HCT116 (cell line): ENCODE data around the gene DCLK3. TPM values are rescaled to one million over a fixed set of nuclear protein-coding genes. Genes with fewer than 3 reads are reported as not detected.

Source experiments
- ATAC-seq: fragments of 200-7000 bp; cut with Tn5 transposase; 2 replicates; pipeline ENCODE4 v1.9.1; 2020; ENCODE audit warnings: mild to moderate bottlenecking, moderate library complexity
- BruUV-seq: library from RNA; stranded (reverse); fragments of 400-500 nt; replicated peaks from 2 replicates; lab custom pipeline; 2021; lab: Mats Ljungman, UMichigan
- CTCF ChIA-PET: fragments of 300-600 bp; sonication (Branson Sonifier 250); formaldehyde crosslinking; loops from one replicate; lab custom pipeline; 2021; ENCODE audit warnings: antibody characterized with exemption; lab: Charles Lee
- POLR2A ChIA-PET: fragments of 300-600, 350-600 bp; sonication (Branson Sonifier 250); formaldehyde crosslinking; loops from one replicate; lab custom pipeline; 2021; ENCODE audit warnings: antibody characterized with exemption; lab: Charles Lee
- RAD21 ChIA-PET, 2 experiments: fragments of 300-600 bp; sonication (Branson Sonifier 250); formaldehyde crosslinking; loops; one replicate each; lab custom pipeline; 2023; ENCODE audit warnings: low total read pairs in 2 of 2; ENCODE audit not compliant: uncharacterized antibody in 2 of 2, unreplicated experiment in 2 of 2, low non-redundant PET in 1 of 2; lab: Charles Lee
- DNase-seq: peaks from one replicate; pipeline ENCODE4 v3.0.0-alpha.2; 2010; ENCODE audit warnings: low read depth, low spot score
- H2AFZ ChIP-seq: fragments of 200-600 bp; shearing (Covaris generic), sonication (generic); 2 replicates; pipeline ENCODE4 v1.6.1; 2017; ENCODE audit warnings: low read depth, mixed run types, mixed read lengths, antibody characterized with exemption, low read length; ENCODE audit not compliant: poor library complexity, severe bottlenecking
- H3K27ac ChIP-seq: 2 replicates; pipeline ENCODE4 v1.5.1; 2012; ENCODE audit warnings: low read depth, low read length
- H3K27me3 ChIP-seq: fragments of 200-600 bp; sonication (generic); 2 replicates; pipeline ENCODE4 v1.6.1; 2016; ENCODE audit warnings: mixed run types, low read length, mixed read lengths; ENCODE audit not compliant: insufficient read depth
- H3K36me3 ChIP-seq, 2 experiments: fragments of 200-500 bp in 1 of 2; fragments of 200-600 bp in 1 of 2; sonication (Bioruptor generic) in 1 of 2; sonication (generic) in 1 of 2; 2 replicates each; pipeline versions ENCODE4 v1.5.1 to v1.6.1; 2014 to 2016; ENCODE audit warnings: low read length in 2 of 2, inconsistent platforms in 1 of 2, mixed read lengths in 1 of 2, mixed run types in 1 of 2; ENCODE audit not compliant: insufficient read depth in 2 of 2, control insufficient read depth in 1 of 2
- H3K4me1 ChIP-seq, 2 experiments: fragments of 200-600 bp in 1 of 2; sonication (generic) in 1 of 2; 2 replicates each; pipeline versions ENCODE4 v1.5.1 to v1.6.1; 2012 to 2017; ENCODE audit warnings: low read length in 2 of 2, inconsistent platforms in 1 of 2, mild to moderate bottlenecking in 1 of 2, mixed read lengths in 1 of 2, mixed run types in 1 of 2, moderate library complexity in 1 of 2; ENCODE audit not compliant: insufficient read depth in 2 of 2, control insufficient read depth in 1 of 2
- H3K4me2 ChIP-seq: fragments of 200-600 bp; sonication (generic); 2 replicates; pipeline ENCODE4 v1.6.1; 2017; ENCODE audit warnings: mixed run types, low read length, mixed read lengths
- H3K4me3 ChIP-seq, 2 experiments: fragments of 200-600 bp in 1 of 2; sonication (generic) in 1 of 2; replicated peaks in 1 of 2; 2 replicates each; pipeline ENCODE4 v1.5.1; 2011 to 2016; ENCODE audit warnings: low read length in 2 of 2, control low read depth in 1 of 2, low read depth in 1 of 2, mild to moderate bottlenecking in 1 of 2, mixed read lengths in 1 of 2, mixed run types in 1 of 2
- H3K79me2 ChIP-seq: fragments of 200-600 bp; sonication (generic); 2 replicates; pipeline ENCODE4 v1.6.1; 2017; ENCODE audit warnings: mild to moderate bottlenecking, mixed run types, low read length, moderate library complexity, mixed read lengths; ENCODE audit not compliant: insufficient read depth
- H3K9ac ChIP-seq: fragments of 200-600 bp; sonication (generic); 2 replicates; pipeline ENCODE4 v1.6.1; 2016; ENCODE audit warnings: low read length, mixed read lengths
- H3K9me2 ChIP-seq: fragments of 200-600 bp; sonication (generic), shearing (Covaris generic); 2 replicates; pipeline ENCODE4 v1.6.1; 2017; ENCODE audit warnings: mixed run types, mild to moderate bottlenecking, moderate library complexity; ENCODE audit not compliant: insufficient read depth
- H3K9me3 ChIP-seq, 2 experiments: fragments of 200-500 bp in 1 of 2; fragments of 200-600 bp in 1 of 2; sonication (Bioruptor generic) in 1 of 2; sonication (generic) in 1 of 2; 2 replicates each; pipeline ENCODE4 v1.6.1; 2014 to 2017; ENCODE audit warnings: low read length in 2 of 2, mixed read lengths in 2 of 2, inconsistent platforms in 1 of 2, low read depth in 1 of 2, mild to moderate bottlenecking in 1 of 2, mixed run types in 1 of 2, moderate library complexity in 1 of 2; ENCODE audit not compliant: control insufficient read depth in 1 of 2, insufficient read depth in 1 of 2
- H4K20me1 ChIP-seq: fragments of 200-600 bp; sonication (generic), shearing (Covaris generic); 2 replicates; pipeline ENCODE4 v1.6.1; 2017; ENCODE audit warnings: mixed run types, mild to moderate bottlenecking, moderate library complexity; ENCODE audit not compliant: insufficient read depth
- CBX3 ChIP-seq: IDR thresholded peaks from 2 replicates; pipeline ENCODE4 v1.6.1; 2012; ENCODE audit warnings: low read depth
- ELF1 ChIP-seq: IDR thresholded peaks from 2 replicates; pipeline ENCODE4 v1.6.1; 2012; ENCODE audit warnings: low read depth, borderline replicate concordance
- EZH2 ChIP-seq: fragments of 200-600 bp; sonication (generic); IDR thresholded peaks from 2 replicates; pipeline ENCODE4 v1.6.1; 2017; ENCODE audit warnings: antibody characterized with exemption, mixed run types
- EZH2phosphoT487 ChIP-seq: fragments of 200-600 bp; IDR thresholded peaks from 2 replicates; pipeline ENCODE4 v1.6.1; 2018; ENCODE audit warnings: antibody characterized with exemption, borderline replicate concordance
- JUND ChIP-seq: IDR thresholded peaks from 2 replicates; pipeline ENCODE4 v1.6.1; 2012
- POLR2AphosphoS5 ChIP-seq: IDR thresholded peaks from 2 replicates; pipeline ENCODE4 v1.6.1; 2011; ENCODE audit warnings: mild to moderate bottlenecking, low read depth, low read length, moderate library complexity
- RAD21 ChIP-seq: IDR thresholded peaks from 2 replicates; pipeline ENCODE4 v1.6.1; 2012; ENCODE audit warnings: low read depth, mild to moderate bottlenecking
- SIN3A ChIP-seq: IDR thresholded peaks from 2 replicates; pipeline ENCODE4 v1.6.1; 2012; ENCODE audit warnings: low read depth
- SRF ChIP-seq: IDR thresholded peaks from 2 replicates; pipeline ENCODE4 v1.6.1; 2012; ENCODE audit warnings: low read depth
- TCF7L2 ChIP-seq: IDR thresholded peaks from 2 replicates; pipeline ENCODE4 v1.7.0; 2011; ENCODE audit warnings: borderline replicate concordance, inconsistent platforms; ENCODE audit not compliant: insufficient read depth, insufficient read length; ENCODE audit errors: extremely low read depth
- YY1 ChIP-seq: IDR thresholded peaks from 2 replicates; pipeline ENCODE4 v1.6.1; 2011; ENCODE audit warnings: low read length, low read depth, moderate library complexity, mild to moderate bottlenecking; ENCODE audit not compliant: insufficient replicate concordance; ENCODE audit errors: extremely low read depth
- ZNF274 ChIP-seq: fragments of 200-500 bp; sonication (Bioruptor generic); IDR thresholded peaks from 2 replicates; pipeline ENCODE4 v1.6.1; 2014; ENCODE audit warnings: mild to moderate bottlenecking, low read depth, low read length, inconsistent platforms
- intact Hi-C: fragments of 100-400 bp; cut with micrococcal nuclease; formaldehyde crosslinking; loops from 2 replicates; pipeline ENCODE4 v1.10.0; 2022
- total RNA-seq: library from RNA; stranded (reverse); gene quantifications from one replicate; pipeline ENCODE4 v1.2.1, GENCODE V29; 2021; ENCODE audit not compliant: unreplicated experiment
- TF ChIP-seq, protein P1 (sequence below), 3 experiments: fragments of 200-600 bp in 1 of 3; sonication (generic) in 1 of 3; IDR thresholded peaks in 2 of 3; conservative IDR thresholded peaks in 1 of 3; 2 replicates each; pipeline ENCODE4 v1.5.1; 2012 to 2017; ENCODE audit warnings: low read depth in 2 of 3, low read length in 2 of 3, antibody characterized with exemption in 1 of 3, borderline replicate concordance in 1 of 3, control low read depth in 1 of 3, mild to moderate bottlenecking in 1 of 3, mixed read lengths in 1 of 3, mixed run types in 1 of 3, moderate library complexity in 1 of 3; ENCODE audit not compliant: insufficient read depth in 1 of 3
- TF ChIP-seq, protein P2 (sequence below): IDR thresholded peaks from 2 replicates; pipeline ENCODE4 v1.6.1; 2012
- TF ChIP-seq, protein P3 (sequence below): IDR thresholded peaks from 2 replicates; pipeline ENCODE4 v1.6.1; 2011; ENCODE audit warnings: mild to moderate bottlenecking, low read length, moderate library complexity; ENCODE audit not compliant: insufficient replicate concordance; ENCODE audit errors: extremely low read depth
- TF ChIP-seq, protein P4 (sequence below): IDR thresholded peaks from 2 replicates; pipeline ENCODE4 v1.6.1; 2012

The DCLK3 gene
- total RNA-seq, 1 experiment from 2014 or later, result not detected

DNA sequence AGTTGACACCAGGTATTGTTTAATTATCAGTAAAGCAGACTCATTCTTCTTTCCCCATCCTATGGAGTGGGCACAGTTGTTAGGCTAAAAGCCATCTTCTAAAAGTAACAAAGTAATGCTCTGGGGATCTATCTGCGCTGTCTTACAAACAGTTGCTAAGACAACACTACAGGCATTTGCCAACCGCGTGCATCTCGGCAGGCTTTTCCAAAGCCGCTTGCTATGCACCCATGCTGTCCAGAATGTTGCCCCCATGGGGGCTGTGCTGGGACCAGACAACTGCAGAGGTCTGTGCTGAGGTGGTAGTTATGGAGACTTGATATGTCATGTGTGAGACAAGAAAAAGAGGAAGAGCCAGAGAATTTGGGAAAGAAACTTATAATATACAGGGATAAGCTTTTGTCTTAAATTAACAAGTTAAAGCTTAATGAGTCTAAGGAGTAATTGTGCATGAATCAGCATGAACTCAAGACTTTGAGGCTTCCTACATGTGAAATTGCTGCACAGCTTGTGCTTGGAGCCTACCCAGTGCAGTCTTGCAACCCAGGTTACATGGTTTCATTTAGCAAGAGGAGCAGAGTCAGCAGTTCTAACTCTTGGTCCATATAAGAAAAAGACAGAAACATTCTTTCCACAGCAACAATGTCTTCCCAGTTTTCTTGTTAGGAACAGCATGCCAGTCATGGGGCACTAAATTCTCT lies 38.9 kb upstream of the DCLK3 start (continued):
- TF ChIP-seq RAD21 (no peak), TCF7L2 (no peak), SIN3A (no peak), EZH2phosphoT487 (no peak), CBX3 (no peak), JUND (no peak)
- TF ChIP-seq, protein P1, sequence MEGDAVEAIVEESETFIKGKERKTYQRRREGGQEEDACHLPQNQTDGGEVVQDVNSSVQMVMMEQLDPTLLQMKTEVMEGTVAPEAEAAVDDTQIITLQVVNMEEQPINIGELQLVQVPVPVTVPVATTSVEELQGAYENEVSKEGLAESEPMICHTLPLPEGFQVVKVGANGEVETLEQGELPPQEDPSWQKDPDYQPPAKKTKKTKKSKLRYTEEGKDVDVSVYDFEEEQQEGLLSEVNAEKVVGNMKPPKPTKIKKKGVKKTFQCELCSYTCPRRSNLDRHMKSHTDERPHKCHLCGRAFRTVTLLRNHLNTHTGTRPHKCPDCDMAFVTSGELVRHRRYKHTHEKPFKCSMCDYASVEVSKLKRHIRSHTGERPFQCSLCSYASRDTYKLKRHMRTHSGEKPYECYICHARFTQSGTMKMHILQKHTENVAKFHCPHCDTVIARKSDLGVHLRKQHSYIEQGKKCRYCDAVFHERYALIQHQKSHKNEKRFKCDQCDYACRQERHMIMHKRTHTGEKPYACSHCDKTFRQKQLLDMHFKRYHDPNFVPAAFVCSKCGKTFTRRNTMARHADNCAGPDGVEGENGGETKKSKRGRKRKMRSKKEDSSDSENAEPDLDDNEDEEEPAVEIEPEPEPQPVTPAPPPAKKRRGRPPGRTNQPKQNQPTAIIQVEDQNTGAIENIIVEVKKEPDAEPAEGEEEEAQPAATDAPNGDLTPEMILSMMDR (IDR thresholded peaks at IDR 0.05 in 2 of 3, conservative IDR thresholded peaks at IDR 0.05 in 1 of 3; ENCODE audit: borderline replicate concordance in 1 of 3, insufficient read depth in 1 of 3, low read depth in 2 of 3, low read length in 2 of 3), result no peak

DNA sequence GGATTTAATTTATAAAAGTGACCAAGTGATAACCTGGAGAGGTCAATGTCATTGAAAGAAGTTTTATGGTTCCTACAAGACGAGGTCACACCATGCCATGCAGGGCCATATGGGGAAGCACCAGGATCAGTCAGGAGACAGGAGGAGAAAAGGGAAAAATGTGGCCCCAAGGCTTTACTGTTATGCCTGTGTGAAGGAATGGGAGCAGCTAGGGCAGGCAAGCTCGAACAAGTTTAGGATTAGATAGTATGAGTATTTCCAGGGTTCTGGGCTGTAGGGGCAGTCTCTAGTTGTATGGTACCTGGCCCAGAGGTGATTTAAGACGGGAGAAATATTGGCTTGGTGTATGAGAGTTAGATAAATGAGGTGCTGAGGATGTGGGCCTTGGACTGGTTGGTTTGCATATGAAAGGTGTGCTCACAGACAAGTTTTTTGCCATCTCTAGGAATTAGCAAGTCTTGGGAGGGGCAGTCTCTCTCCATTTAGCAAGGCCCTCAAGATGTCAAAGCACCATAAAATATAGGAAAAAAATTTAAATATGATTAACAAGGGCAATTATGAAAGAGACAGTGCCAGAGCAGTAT lies 36.3 kb upstream of the DCLK3 start:
- H3K79me2 ChIP-seq, result no peaks in the 10 kb centered on the region
- H3K27me3 ChIP-seq, result no peaks in the 10 kb centered on the region
- H4K20me1 ChIP-seq, result no peaks in the 10 kb centered on the region
- RAD21 ChIA-PET, result no interaction called here
- no peaks in the 10 kb centered on the region for H3K36me3 ChIP-seq
- H3K4me1 ChIP-seq, result no peaks in the 10 kb centered on the region
- no peaks in the 10 kb centered on the region; a peak in 1 of 4 replicates for H3K9me3 ChIP-seq
- no peak for ATAC-seq
- H3K27ac ChIP-seq, result no peak overlapping the region
- no peaks in the 10 kb centered on the region for H3K9me2 ChIP-seq
- no peak overlapping the region for H3K4me2 ChIP-seq
- intact Hi-C loops, result no loop called here
- H2AFZ ChIP-seq, result no peak overlapping the region
- POLR2A ChIA-PET, result no interaction called here
- no TSS peak for BruUV-seq
- H3K9ac ChIP-seq, result no peak overlapping the region
- no peak overlapping the region for H3K4me3 ChIP-seq
- CTCF ChIA-PET, result no interaction called here
- DNase-seq, result no peak
- TF ChIP-seq ELF1 (no peak), TCF7L2 (no peak), SRF (no peak), EZH2phosphoT487 (no peak), YY1 (no peak), POLR2AphosphoS5 (no peak), RAD21 (no peak), JUND (no peak), ZNF274 (no peak), EZH2 (no peak)
- TF ChIP-seq, protein P1 (IDR thresholded peaks at IDR 0.05 in 2 of 3, conservative IDR thresholded peaks at IDR 0.05 in 1 of 3; ENCODE audit: borderline replicate concordance in 1 of 3, insufficient read depth in 1 of 3, low read depth in 2 of 3, low read length in 2 of 3), result no peak
- TF ChIP-seq, protein P2, sequence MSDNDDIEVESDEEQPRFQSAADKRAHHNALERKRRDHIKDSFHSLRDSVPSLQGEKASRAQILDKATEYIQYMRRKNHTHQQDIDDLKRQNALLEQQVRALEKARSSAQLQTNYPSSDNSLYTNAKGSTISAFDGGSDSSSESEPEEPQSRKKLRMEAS, result no peak
- TF ChIP-seq, protein P3, sequence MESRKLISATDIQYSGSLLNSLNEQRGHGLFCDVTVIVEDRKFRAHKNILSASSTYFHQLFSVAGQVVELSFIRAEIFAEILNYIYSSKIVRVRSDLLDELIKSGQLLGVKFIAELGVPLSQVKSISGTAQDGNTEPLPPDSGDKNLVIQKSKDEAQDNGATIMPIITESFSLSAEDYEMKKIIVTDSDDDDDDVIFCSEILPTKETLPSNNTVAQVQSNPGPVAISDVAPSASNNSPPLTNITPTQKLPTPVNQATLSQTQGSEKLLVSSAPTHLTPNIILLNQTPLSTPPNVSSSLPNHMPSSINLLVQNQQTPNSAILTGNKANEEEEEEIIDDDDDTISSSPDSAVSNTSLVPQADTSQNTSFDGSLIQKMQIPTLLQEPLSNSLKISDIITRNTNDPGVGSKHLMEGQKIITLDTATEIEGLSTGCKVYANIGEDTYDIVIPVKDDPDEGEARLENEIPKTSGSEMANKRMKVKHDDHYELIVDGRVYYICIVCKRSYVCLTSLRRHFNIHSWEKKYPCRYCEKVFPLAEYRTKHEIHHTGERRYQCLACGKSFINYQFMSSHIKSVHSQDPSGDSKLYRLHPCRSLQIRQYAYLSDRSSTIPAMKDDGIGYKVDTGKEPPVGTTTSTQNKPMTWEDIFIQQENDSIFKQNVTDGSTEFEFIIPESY, result no peak
- TF ChIP-seq, protein P4, sequence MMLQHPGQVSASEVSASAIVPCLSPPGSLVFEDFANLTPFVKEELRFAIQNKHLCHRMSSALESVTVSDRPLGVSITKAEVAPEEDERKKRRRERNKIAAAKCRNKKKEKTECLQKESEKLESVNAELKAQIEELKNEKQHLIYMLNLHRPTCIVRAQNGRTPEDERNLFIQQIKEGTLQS, result no peak
